ENCODE results near the gene PHIP. TPM values are rescaled to one million over a fixed set of nuclear protein-coding genes. Genes with fewer than 3 reads are reported as not detected.

PHIP gene
- total RNA-seq, 3 donors from 2014 or later, result 19.3 to 34.2 (median 22.6) TPM

GRCh38 chr6:78916411-78916810, 161.6 kb downstream of the PHIP start:
- Histone ChIP-seq H3K4me3 (no peak overlapping the region), H3K36me3 (ENCODE audit: low read depth) (no peaks in the 10 kb centered on the region), H3K4me1 (ENCODE audit: low read depth) (no peaks in the 10 kb centered on the region), H3K9me3 (peaks cover 22% of the 10 kb centered on the region)
- ATAC-seq (no peak), DNase-seq (no peak)
- intact Hi-C loops (cut with DNase I, micrococcal nuclease), result no loop called here
- no peak for TF ChIP-seq CTCF (IDR thresholded peaks at IDR 0.05)

- Histone ChIP-seq H3K4me1 (ENCODE audit: low read depth) (no peaks in the 10 kb centered on the region), H3K36me3 (ENCODE audit: low read depth) (no peaks in the 10 kb centered on the region), H3K9me3 (no peaks in the 10 kb centered on the region), H3K4me3 (no peak overlapping the region)
- DNase-seq, result no peak
- no peak for TF ChIP-seq CTCF (IDR thresholded peaks at IDR 0.05)
- ATAC-seq, result no peak
- intact Hi-C loops (cut with DNase I, micrococcal nuclease), result no loop called here
Observed at GRCh38 chr6:78911218-78911940, 166.7 kb downstream of the PHIP start.

GRCh38 chr6:78910591-78911171, 167.4 kb downstream of the PHIP start:
- DNase-seq, result peak; percentile 25 to 50 (median 39)
- Histone ChIP-seq H3K9me3 (no peaks in the 10 kb centered on the region), H3K4me1 (ENCODE audit: low read depth) (no peaks in the 10 kb centered on the region), H3K36me3 (ENCODE audit: low read depth) (no peaks in the 10 kb centered on the region), H3K4me3 (no peak overlapping the region)
- no peak for TF ChIP-seq CTCF (IDR thresholded peaks at IDR 0.05)
- intact Hi-C loops (cut with DNase I, micrococcal nuclease), result no loop called here
- ATAC-seq, result peak; percentile 79

GRCh38 chr6:78910010-78910409, 168.0 kb downstream of the PHIP start:
- DNase-seq, result no peak
- Histone ChIP-seq H3K4me1 (ENCODE audit: low read depth) (no peaks in the 10 kb centered on the region), H3K4me3 (no peak overlapping the region), H3K36me3 (ENCODE audit: low read depth) (no peaks in the 10 kb centered on the region), H3K9me3 (no peaks in the 10 kb centered on the region)
- intact Hi-C loops (cut with DNase I, micrococcal nuclease), result no loop called here
- ATAC-seq, result no peak
- TF ChIP-seq CTCF (IDR thresholded peaks at IDR 0.05), result no peak

GRCh38 chr6:78909391-78909790, 168.7 kb downstream of the PHIP start:
- no peak for TF ChIP-seq CTCF (IDR thresholded peaks at IDR 0.05)
- DNase-seq (no peak), ATAC-seq (no peak)
- Histone ChIP-seq H3K36me3 (ENCODE audit: low read depth) (no peaks in the 10 kb centered on the region), H3K9me3 (no peaks in the 10 kb centered on the region), H3K4me1 (ENCODE audit: low read depth) (no peaks in the 10 kb centered on the region), H3K4me3 (no peak overlapping the region)
- intact Hi-C loops (cut with DNase I, micrococcal nuclease), result no loop called here

Measured in mucosa of descending colon (tissue), 3 donors.